Measurements from ENCODE around the gene SRRD. TPM values are rescaled to one million over a fixed set of nuclear protein-coding genes. Genes with fewer than 3 reads are reported as not detected.

The SRRD gene
- total RNA-seq, 6 donors from 2014 or later, result 6.2 to 25.9 (median 11.3) TPM

GRCh38 chr22:26448941-26449340 is 34.7 kb upstream of the SRRD start:
- TF ChIP-seq EP300 (IDR thresholded peaks at IDR 0.05) (no peak), POLR2AphosphoS5 (IDR thresholded peaks at IDR 0.05) (no peak), POLR2A (IDR thresholded peaks at IDR 0.05) (no peak)
- TF ChIP-seq, protein P1, sequence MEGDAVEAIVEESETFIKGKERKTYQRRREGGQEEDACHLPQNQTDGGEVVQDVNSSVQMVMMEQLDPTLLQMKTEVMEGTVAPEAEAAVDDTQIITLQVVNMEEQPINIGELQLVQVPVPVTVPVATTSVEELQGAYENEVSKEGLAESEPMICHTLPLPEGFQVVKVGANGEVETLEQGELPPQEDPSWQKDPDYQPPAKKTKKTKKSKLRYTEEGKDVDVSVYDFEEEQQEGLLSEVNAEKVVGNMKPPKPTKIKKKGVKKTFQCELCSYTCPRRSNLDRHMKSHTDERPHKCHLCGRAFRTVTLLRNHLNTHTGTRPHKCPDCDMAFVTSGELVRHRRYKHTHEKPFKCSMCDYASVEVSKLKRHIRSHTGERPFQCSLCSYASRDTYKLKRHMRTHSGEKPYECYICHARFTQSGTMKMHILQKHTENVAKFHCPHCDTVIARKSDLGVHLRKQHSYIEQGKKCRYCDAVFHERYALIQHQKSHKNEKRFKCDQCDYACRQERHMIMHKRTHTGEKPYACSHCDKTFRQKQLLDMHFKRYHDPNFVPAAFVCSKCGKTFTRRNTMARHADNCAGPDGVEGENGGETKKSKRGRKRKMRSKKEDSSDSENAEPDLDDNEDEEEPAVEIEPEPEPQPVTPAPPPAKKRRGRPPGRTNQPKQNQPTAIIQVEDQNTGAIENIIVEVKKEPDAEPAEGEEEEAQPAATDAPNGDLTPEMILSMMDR (IDR thresholded peaks at IDR 0.05), result no peak
- no peak overlapping the region for H3K4me3 ChIP-seq
- no peaks in the 10 kb centered on the region for H3K27me3 ChIP-seq
- DNase-seq (no peak), ATAC-seq (ENCODE audit: low FRiP score in 2 of 2) (no peak)
- 80 to 81% methylated on average over 4 to 6 of the region's 6 CpGs for WGBS, 2 donors
- peaks cover 5 to 40% (median 32%) of the 10 kb centered on the region in 4 donors for H3K36me3 ChIP-seq
- no peaks in the 10 kb centered on the region for H3K4me1 ChIP-seq
- H3K9me3 ChIP-seq, result no peaks in the 10 kb centered on the region
- H3K27ac ChIP-seq, result no peak overlapping the region

- H3K4me3 ChIP-seq, result no peak overlapping the region
- 87 to 89% methylated on average over 9 of the region's 9 CpGs for WGBS, 2 donors
- H3K27me3 ChIP-seq, result no peaks in the 10 kb centered on the region
- no peaks in the 10 kb centered on the region for H3K9me3 ChIP-seq
- ATAC-seq (ENCODE audit: low FRiP score in 2 of 2) (no peak), DNase-seq (no peak)
- TF ChIP-seq EP300 (IDR thresholded peaks at IDR 0.05) (no peak), POLR2AphosphoS5 (IDR thresholded peaks at IDR 0.05) (no peak), POLR2A (IDR thresholded peaks at IDR 0.05) (no peak)
- TF ChIP-seq, protein P1 (IDR thresholded peaks at IDR 0.05), result no peak
- no peaks in the 10 kb centered on the region for H3K4me1 ChIP-seq
- H3K27ac ChIP-seq, result no peak overlapping the region
- H3K36me3 ChIP-seq, result peaks cover 5 to 43% (median 34%) of the 10 kb centered on the region in 4 donors
Observed at GRCh38 chr22:26450453-26451185, 33.1 kb upstream of the SRRD start.

DNA sequence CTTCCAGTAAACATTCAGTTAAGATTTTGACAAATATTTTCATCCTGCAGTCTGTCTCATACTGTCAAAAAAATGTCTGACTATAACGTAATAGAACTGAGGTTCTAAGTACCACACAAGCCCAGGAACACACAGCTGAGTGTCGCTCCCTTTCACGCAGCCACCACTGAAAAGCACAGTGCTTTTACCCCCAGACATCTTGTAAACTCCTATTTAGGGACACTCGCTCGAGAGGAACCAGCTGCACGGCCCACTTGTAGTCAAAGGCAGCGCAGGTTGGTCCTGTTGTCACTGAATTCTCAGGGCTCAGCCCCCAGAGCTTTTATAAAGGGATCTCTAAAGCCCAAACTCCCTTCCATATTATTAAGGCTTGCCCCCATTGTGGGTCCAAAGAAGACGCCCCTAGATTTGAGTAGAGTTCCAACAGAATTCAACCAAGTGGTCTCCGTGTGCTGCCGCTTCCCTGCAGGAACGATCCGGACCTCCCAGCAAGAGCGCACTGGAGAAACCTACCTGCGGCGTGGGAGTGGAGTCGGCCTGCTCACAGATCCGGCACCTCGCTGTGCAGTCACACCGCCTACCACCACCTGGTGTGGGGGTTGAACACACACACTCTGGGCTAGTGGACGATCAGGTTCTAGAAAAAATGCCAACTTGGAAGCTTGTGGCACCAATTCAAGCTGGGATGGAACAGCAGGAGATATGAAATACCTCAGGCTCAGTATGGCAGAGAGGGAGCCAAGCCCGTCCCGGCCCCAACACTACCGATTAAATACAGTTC is 31.3 kb upstream of the SRRD start:
- H3K4me1 ChIP-seq, result no peaks in the 10 kb centered on the region
- no peak overlapping the region for H3K4me3 ChIP-seq
- ATAC-seq (ENCODE audit: low FRiP score in 2 of 2), result no peak
- no peaks in the 10 kb centered on the region for H3K9me3 ChIP-seq
- no peak for DNase-seq
- TF ChIP-seq POLR2AphosphoS5 (IDR thresholded peaks at IDR 0.05) (no peak), POLR2A (IDR thresholded peaks at IDR 0.05) (no peak), EP300 (IDR thresholded peaks at IDR 0.05) (no peak)
- TF ChIP-seq, protein P1 (IDR thresholded peaks at IDR 0.05), result no peak
- no peak overlapping the region for H3K27ac ChIP-seq
- peaks cover 8 to 58% (median 45%) of the 10 kb centered on the region in 4 donors for H3K36me3 ChIP-seq
- WGBS, 2 donors, result 92 to 94% methylated on average over 21 to 23 of the region's 23 CpGs
- H3K27me3 ChIP-seq, result no peaks in the 10 kb centered on the region

DNA sequence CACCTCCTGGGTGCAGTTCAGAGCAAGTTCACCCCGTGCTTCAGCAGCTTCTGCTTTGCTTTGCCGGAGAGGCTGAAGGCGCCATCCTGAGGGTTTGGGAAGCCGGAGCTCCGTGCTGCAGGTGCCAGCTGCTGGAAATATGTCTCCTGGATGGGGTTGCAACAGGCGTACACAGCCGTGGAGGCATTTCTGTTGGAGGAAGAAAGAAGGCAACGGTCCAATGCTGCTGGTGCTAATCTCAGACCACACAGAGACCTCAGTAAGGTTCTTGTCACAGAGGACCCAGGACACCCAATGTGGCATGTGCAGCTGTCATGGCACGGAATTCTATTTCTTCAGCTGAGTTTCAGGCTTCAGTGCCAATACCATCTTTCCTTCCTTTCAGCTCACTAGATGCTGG is 30.5 kb upstream of the SRRD start:
- H3K27me3 ChIP-seq, result no peaks in the 10 kb centered on the region
- no peaks in the 10 kb centered on the region for H3K4me1 ChIP-seq
- no peak overlapping the region for H3K4me3 ChIP-seq
- DNase-seq (no peak), ATAC-seq (ENCODE audit: low FRiP score in 2 of 2) (no peak)
- TF ChIP-seq POLR2A (IDR thresholded peaks at IDR 0.05), result no peak
- TF ChIP-seq POLR2AphosphoS5 (IDR thresholded peaks at IDR 0.05), result no peak
- TF ChIP-seq, protein P1 (IDR thresholded peaks at IDR 0.05), result no peak
- no peaks in the 10 kb centered on the region for H3K9me3 ChIP-seq
- no peak overlapping the region for H3K27ac ChIP-seq
- WGBS, 2 donors, result 93% methylated on average over 9 of the region's 9 CpGs
- peaks cover 8 to 66% (median 52%) of the 10 kb centered on the region in 4 donors for H3K36me3 ChIP-seq

Data from upper lobe of left lung (tissue), 6 donors.